Chondrocyte (in vitro differentiated cells): ENCODE results near the gene HIF3A. TPM values are rescaled to one million over a fixed set of nuclear protein-coding genes. Genes with fewer than 3 reads are reported as not detected.
"Not testable (repeated sequence)": the region's sequence is repeated elsewhere in the genome, so short reads cannot be mapped to it uniquely, and the experiment has no call there.

Source experiments
- DNase-seq: peaks from one replicate; pipeline ENCODE4 v3.0.0; 2021; ENCODE audit warnings: mixed read lengths, low spot score
- H3K27ac Mint-ChIP-seq: one replicate; pipeline ENCODE4 v1.8.0; 2021; ENCODE audit warnings: mild to moderate bottlenecking, moderate library complexity, mixed read lengths; ENCODE audit not compliant: unreplicated experiment
- H3K27me3 Mint-ChIP-seq: 2 replicates; pipeline ENCODE4 v1.8.0; 2021; ENCODE audit warnings: low read depth, mixed read lengths
- H3K36me3 Mint-ChIP-seq: 2 replicates; pipeline ENCODE4 v1.8.0; 2021; ENCODE audit warnings: low read depth, mixed read lengths
- H3K4me1 Mint-ChIP-seq: 2 replicates; pipeline ENCODE4 v1.8.0; 2021; ENCODE audit warnings: low read depth, mild to moderate bottlenecking, mixed read lengths
- H3K4me3 Mint-ChIP-seq: one replicate; pipeline ENCODE4 v1.8.0; 2021; ENCODE audit warnings: mild to moderate bottlenecking, moderate library complexity, mixed read lengths; ENCODE audit not compliant: unreplicated experiment
- H3K9me3 Mint-ChIP-seq: 2 replicates; pipeline ENCODE4 v1.8.0; 2021; ENCODE audit warnings: low read depth, mixed read lengths
- total RNA-seq: library from RNA; stranded (reverse); gene quantifications from 3 replicates; pipeline ENCODE4 v1.2.1, GENCODE V29; 2021
- TF ChIP-seq, protein P1 (sequence below): fragments of 200-600 bp; sonication (generic); IDR thresholded peaks from 2 replicates; pipeline ENCODE4 v1.5.0; 2021; ENCODE audit warnings: antibody characterized with exemption, mild to moderate bottlenecking, moderate library complexity

HIF3A gene
- total RNA-seq, 1 donor from 2014 or later, result 88.1 TPM

DNA sequence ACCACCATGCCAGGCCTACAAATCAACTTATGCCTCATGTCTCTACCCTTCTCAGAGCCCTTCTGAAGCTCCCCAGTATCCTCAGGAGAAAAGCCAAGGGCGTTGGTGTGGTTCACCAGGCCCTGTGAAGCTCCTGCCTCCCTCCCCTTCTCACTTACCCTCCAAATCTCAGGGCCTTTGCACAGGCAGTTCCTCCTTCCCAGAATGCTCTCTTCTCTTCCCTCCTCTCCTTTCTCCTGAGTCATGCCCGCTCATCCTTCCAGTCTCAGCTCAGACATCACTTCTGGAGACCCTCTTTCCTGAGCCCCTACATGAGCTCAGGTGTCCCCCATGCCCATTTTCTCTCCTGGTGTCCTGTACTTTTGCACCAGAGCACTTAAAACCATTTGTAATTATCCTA, 20.5 kb downstream of the HIF3A start:
- TF ChIP-seq, protein P1, sequence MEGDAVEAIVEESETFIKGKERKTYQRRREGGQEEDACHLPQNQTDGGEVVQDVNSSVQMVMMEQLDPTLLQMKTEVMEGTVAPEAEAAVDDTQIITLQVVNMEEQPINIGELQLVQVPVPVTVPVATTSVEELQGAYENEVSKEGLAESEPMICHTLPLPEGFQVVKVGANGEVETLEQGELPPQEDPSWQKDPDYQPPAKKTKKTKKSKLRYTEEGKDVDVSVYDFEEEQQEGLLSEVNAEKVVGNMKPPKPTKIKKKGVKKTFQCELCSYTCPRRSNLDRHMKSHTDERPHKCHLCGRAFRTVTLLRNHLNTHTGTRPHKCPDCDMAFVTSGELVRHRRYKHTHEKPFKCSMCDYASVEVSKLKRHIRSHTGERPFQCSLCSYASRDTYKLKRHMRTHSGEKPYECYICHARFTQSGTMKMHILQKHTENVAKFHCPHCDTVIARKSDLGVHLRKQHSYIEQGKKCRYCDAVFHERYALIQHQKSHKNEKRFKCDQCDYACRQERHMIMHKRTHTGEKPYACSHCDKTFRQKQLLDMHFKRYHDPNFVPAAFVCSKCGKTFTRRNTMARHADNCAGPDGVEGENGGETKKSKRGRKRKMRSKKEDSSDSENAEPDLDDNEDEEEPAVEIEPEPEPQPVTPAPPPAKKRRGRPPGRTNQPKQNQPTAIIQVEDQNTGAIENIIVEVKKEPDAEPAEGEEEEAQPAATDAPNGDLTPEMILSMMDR, result no peak
- Mint-ChIP-seq H3K9me3 (no peaks in the 10 kb centered on the region), H3K4me1 (peaks cover 6% of the 10 kb centered on the region), H3K27ac (no peak overlapping the region), H3K27me3 (no peaks in the 10 kb centered on the region), H3K4me3 (no peak overlapping the region), H3K36me3 (peaks cover 27% of the 10 kb centered on the region)
- DNase-seq, result no peak

DNA sequence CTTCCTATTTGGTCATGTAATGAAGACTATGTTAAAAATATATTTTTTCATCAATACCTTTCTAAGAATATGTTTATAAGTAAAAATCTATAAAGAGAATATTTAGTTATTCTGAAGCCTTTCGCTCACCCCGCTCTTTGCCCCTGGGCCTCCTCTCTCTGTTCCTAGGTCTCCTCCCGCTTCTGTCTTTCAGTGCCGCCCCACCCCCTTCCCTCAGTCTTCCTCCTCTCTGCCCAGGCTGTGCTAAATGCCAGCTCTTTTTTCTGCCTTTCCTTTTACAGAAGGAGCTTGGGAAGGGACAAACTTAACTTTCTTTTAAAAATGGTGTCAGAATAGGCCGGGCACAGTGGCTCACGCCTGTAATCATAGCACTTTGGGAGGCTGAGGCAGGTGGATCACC, 22.8 kb downstream of the HIF3A start:
- Mint-ChIP-seq H3K27ac (peak overlapping the region; percentile 3), H3K4me3 (no peak overlapping the region), H3K36me3 (peaks cover 38% of the 10 kb centered on the region), H3K27me3 (no peaks in the 10 kb centered on the region), H3K4me1 (peaks cover 6% of the 10 kb centered on the region), H3K9me3 (no peaks in the 10 kb centered on the region)
- no peak for DNase-seq
- TF ChIP-seq, protein P1, result no peak

DNA sequence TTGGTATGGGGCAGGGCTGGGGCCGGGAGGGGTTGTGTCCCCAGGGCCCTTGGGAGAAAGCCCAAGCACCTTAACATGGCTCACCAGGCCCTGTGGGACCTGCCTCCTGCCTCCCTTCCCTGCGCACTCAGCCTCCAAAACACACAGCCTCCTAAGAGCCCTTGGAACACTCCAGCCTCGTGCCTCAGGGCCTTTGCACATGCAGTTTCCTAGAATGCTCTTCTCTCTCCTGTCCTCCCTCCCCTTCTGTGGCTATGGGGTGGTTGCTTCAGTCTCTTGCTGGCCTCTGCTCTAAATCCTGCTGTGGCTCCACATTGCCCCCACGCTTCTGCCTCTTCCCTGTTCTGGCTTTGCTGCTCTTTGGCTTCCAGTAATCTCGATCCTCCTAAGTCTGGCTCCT, 23.7 kb downstream of the HIF3A start:
- DNase-seq, result no peak
- Mint-ChIP-seq H3K4me3 (no peak overlapping the region), H3K27me3 (no peaks in the 10 kb centered on the region), H3K9me3 (peaks cover 3% of the 10 kb centered on the region), H3K36me3 (peaks cover 41% of the 10 kb centered on the region), H3K4me1 (peaks cover 6% of the 10 kb centered on the region), H3K27ac (no peak overlapping the region)
- TF ChIP-seq, protein P1, result no peak

DNA sequence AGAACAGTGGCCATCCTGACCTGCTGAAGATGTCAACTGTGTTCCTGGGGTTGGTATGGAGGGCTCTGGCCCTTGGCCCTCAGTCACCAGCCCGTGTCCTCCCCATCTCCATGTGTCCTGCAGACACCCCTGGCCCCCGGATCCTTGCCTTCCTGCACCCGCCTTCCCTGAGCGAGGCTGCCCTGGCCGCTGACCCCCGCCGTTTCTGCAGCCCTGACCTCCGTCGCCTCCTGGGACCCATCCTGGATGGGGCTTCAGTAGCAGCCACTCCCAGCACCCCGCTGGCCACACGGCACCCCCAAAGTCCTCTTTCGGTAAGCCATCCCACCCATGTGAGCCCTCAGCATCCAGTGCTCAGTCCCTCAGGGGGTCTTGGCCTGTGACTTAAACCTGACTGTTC, 24.8 kb downstream of the HIF3A start:
- peaks cover 13% of the 10 kb centered on the region for H3K9me3 Mint-ChIP-seq
- H3K4me3 Mint-ChIP-seq, result no peak overlapping the region
- H3K36me3 Mint-ChIP-seq, result peaks cover 49% of the 10 kb centered on the region
- TF ChIP-seq, protein P1, result no peak
- no peak overlapping the region for H3K27ac Mint-ChIP-seq
- peaks cover 3% of the 10 kb centered on the region for H3K4me1 Mint-ChIP-seq
- DNase-seq, result no peak
- no peaks in the 10 kb centered on the region for H3K27me3 Mint-ChIP-seq

DNA sequence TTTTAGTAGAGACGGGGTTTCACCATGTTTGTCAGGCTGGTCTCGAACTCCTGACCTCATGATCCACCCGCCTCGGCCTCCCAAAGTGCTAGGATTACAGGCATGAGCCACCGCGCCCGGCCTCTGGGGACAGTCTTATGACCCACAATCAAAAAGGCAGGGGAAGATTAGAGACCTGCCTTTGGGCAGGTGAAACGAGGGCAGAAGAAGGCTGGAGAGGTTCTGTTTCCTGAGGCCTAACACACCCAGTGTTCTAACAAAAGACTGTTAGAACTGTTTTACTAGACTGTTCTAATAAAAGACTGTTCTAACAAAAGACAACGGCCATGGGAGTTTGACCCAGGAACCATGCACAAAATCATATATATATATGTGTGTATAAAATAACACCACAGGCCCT, 26.4 kb downstream of the HIF3A start:
- H3K9me3 Mint-ChIP-seq, result peaks cover 20% of the 10 kb centered on the region
- H3K27ac Mint-ChIP-seq, H3K4me3 Mint-ChIP-seq, H3K27me3 Mint-ChIP-seq, DNase-seq, H3K4me1 Mint-ChIP-seq: not testable (repeated sequence)
- H3K36me3 Mint-ChIP-seq, result peaks cover 50% of the 10 kb centered on the region

DNA sequence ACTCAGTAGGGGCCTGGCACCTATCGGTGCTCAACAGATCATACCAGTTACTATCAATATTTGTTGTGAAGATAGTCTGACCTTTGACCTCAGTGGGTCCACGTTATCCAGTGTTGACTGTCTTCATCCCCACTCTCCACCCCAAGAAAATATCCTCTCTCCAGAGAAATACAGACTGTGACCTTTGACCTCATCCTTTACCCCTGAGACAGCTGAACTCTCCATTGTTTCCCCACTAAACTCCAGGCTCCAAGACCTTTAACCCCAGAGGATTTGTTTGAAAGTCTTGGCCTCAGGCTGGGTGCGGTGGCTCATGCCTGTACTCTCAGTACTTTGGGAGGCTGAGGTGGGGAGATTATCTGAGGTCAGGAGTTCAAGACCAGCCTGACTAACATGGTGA, 27.4 kb downstream of the HIF3A start:
- Mint-ChIP-seq H3K4me3 (no peak overlapping the region), H3K27me3 (no peaks in the 10 kb centered on the region), H3K9me3 (peaks cover 23% of the 10 kb centered on the region), H3K27ac (no peak overlapping the region), H3K36me3 (peaks cover 54% of the 10 kb centered on the region), H3K4me1 (peaks cover 5% of the 10 kb centered on the region)
- TF ChIP-seq, protein P1, result no peak
- DNase-seq, result no peak
